Pancreas (tissue), 10 donors: ENCODE data around the gene METTL27. TPM values are rescaled to one million over a fixed set of nuclear protein-coding genes. Genes with fewer than 3 reads are reported as not detected.

ENCODE experiments used
- ATAC-seq, 4 donors: fragments of 200-7000 bp; cut with Tn5 transposase; one replicate each; pipeline versions ENCODE4 v1.8.0 to v1.9.1; 2020; ENCODE audit warnings: mild to moderate bottlenecking in 4 of 4, moderate library complexity in 4 of 4
- DNase-seq, 6 donors: peaks; one replicate each; pipeline ENCODE4 v3.0.0-alpha.2; 2020
- FAIRE-seq: peaks from 2 replicates; lab custom pipeline; 2012; peaks lifted over from hg19 to GRCh38; lab: Jason Lieb, UNC
- H3K27ac ChIP-seq, 4 donors: fragments of 200-600 bp; sonication (generic); 1 replicate in 3 of 4; 2 replicates in 1 of 4; pipeline versions ENCODE4 v1.5.0 to v1.8.0; 2020
- H3K27me3 ChIP-seq, 4 donors: fragments of 200-600 bp; one replicate each; pipeline ENCODE4 v1.8.0; 2021
- H3K36me3 ChIP-seq, 3 donors: fragments of 200-600 bp; sonication (generic) in 1 of 3; one replicate each; pipeline versions ENCODE4 v1.5.0 to v1.8.0; 2020 to 2021
- H3K4me1 ChIP-seq, 3 donors: fragments of 200-600 bp; one replicate each; pipeline ENCODE4 v1.8.0; 2021
- H3K4me3 ChIP-seq, 4 donors: fragments of 200-600 bp; sonication (generic) in 2 of 4; one replicate each; pipeline versions ENCODE4 v1.5.0 to v1.8.0; 2020 to 2021
- H3K9me3 ChIP-seq, 4 donors: fragments of 200-600 bp; one replicate each; pipeline ENCODE4 v1.8.0; 2021
- CTCF ChIP-seq, 4 donors: fragments of 200-600 bp; sonication (generic) in 3 of 4; IDR thresholded peaks; one replicate each; pipeline versions ENCODE4 v1.5.0 to v1.8.0; 2021; ENCODE audit warnings: antibody characterized with exemption in 4 of 4
- WGBS, 2 donors: extraction: QIAGEN DNeasy Blood & Tissue Kit; methylation state at CpG; one replicate each; pipeline ENCODE4 v1.1.7; 2013; 5-methylcytosine and 5-hydroxymethylcytosine counted together
- intact Hi-C, 3 donors: fragments of 100-400 bp; cut with DNase I; formaldehyde crosslinking; loops; one replicate each; pipeline versions ENCODE4 v1.11.1 to v1.14.2; 2022
- polyA plus RNA-seq, 2 donors: library from polyadenylated mRNA; stranded (reverse); fragments of 200-250 nt; gene quantifications; one replicate each; pipeline ENCODE4 v1.2.3, GENCODE V29; 2013
- total RNA-seq, 6 donors: library from RNA; stranded (reverse); fragmentation: NEBNext Ultra II Directional in 4 of 6; extraction: Animal tissue kit (Norgen Biotek cat#: 25700) in 4 of 6; gene quantifications; one replicate each; pipeline versions ENCODE4 v1.2.1 to v1.2.4, GENCODE V29; 2021 to 2023
- donor health status: healthy with polysubstance abuse.
- donor health status: DM: no; HTN: no; CAD: no; lungs with moderate emphysema.
- donor health status: DM: no; HTN: no; CAD: no.
- donor health status: control.
- donor health status: control.
- donor health status: Bipolar disorder and iron deficiency.
- donor health status: DM: yes; HTN: yes; CAD: no.
- donor health status: DM: no; HTN: no; CAD: no.
- donor health status: DM: no; HTN: no; CAD: no.
- donor health status: DM: yes; HTN: yes; CAD: no.

The METTL27 gene
- total and polyA plus RNA-seq, 8 donors = 3.0 to 11.2 (median 5.5) TPM

- WGBS, 2 donors = 91 to 94% methylated on average over 8 of the region's 8 CpGs
- Histone ChIP-seq H3K27me3 (no peaks in the 10 kb centered on the region), H3K9me3 (no peaks in the 10 kb centered on the region), H3K27ac (no peak overlapping the region), H3K4me1 (no peaks in the 10 kb centered on the region), H3K4me3 (no peak overlapping the region), H3K36me3 (no peaks in the 10 kb centered on the region)
- no peak for ATAC-seq
- FAIRE-seq = no peak
- intact Hi-C loops = loop anchor here in 2 of 3 donors (10.0 kb wide), 2 partner anchors 128 to 148 kb away; partner anchors contain the start of gene ELN (in 1 of the 2)
- no peak for DNase-seq
- no peak for TF ChIP-seq CTCF (IDR thresholded peaks at IDR 0.05)
These were observed 34.0 kb upstream of the METTL27 start for GRCh38 chr7:73876361-73876760.

GRCh38 chr7:73872056-73872908 lies 30.0 kb upstream of the METTL27 start:
- Histone ChIP-seq H3K4me1 (no peaks in the 10 kb centered on the region), H3K9me3 (no peaks in the 10 kb centered on the region), H3K27me3 (no peaks in the 10 kb centered on the region), H3K36me3 (no peaks in the 10 kb centered on the region), H3K27ac (no peak overlapping the region), H3K4me3 (no peak overlapping the region)
- no peak for TF ChIP-seq CTCF (IDR thresholded peaks at IDR 0.05)
- ATAC-seq (no peak), FAIRE-seq (no peak), DNase-seq (peak in 1 of 6 donors; percentile 5)
- intact Hi-C loops = loop anchor here in 2 of 3 donors (10.0 kb wide), 2 partner anchors 133 to 153 kb away; partner anchors contain the start of gene ELN (in 1 of the 2)
- 78 to 90% methylated on average over 13 of the region's 13 CpGs for whole genome bisulfite sequencing, 2 donors

GRCh38 chr7:73871163-73872011 lies 29.1 kb upstream of the METTL27 start:
- Histone ChIP-seq H3K36me3 (no peaks in the 10 kb centered on the region), H3K4me1 (no peaks in the 10 kb centered on the region), H3K27ac (no peak overlapping the region), H3K4me3 (no peak overlapping the region), H3K27me3 (no peaks in the 10 kb centered on the region), H3K9me3 (no peaks in the 10 kb centered on the region)
- intact Hi-C loops = loop anchor here in 2 of 3 donors (10.0 kb wide), 2 partner anchors 133 to 153 kb away; partner anchors contain the start of gene ELN (in 1 of the 2)
- WGBS, 2 donors = 78 to 81% methylated on average over 20 of the region's 20 CpGs
- no peak for TF ChIP-seq CTCF (IDR thresholded peaks at IDR 0.05)
- DNase-seq (peak in 2 of 6 donors; percentile 21 to 54), FAIRE-seq (no peak), ATAC-seq (peak in 1 of 4 donors; percentile 25)

GRCh38 chr7:73870041-73870492 lies 27.8 kb upstream of the METTL27 start:
- H3K27me3 ChIP-seq = no peaks in the 10 kb centered on the region
- no peaks in the 10 kb centered on the region for H3K9me3 ChIP-seq
- FAIRE-seq = no peak
- no peak for ATAC-seq
- H3K27ac ChIP-seq = no peak overlapping the region
- H3K36me3 ChIP-seq = no peaks in the 10 kb centered on the region
- no peak overlapping the region for H3K4me3 ChIP-seq
- TF ChIP-seq CTCF (IDR thresholded peaks at IDR 0.05) = no peak
- intact Hi-C loops = loop anchor here in 2 of 3 donors (10.0 kb wide), 2 partner anchors 135 to 155 kb away; partner anchors contain the start of gene ELN (in 1 of the 2)
- DNase-seq = peak in 1 of 6 donors; percentile 49
- 50 to 53% methylated on average over 15 of the region's 15 CpGs for WGBS, 2 donors
- no peaks in the 10 kb centered on the region for H3K4me1 ChIP-seq
